SK-N-SH (cell line): ENCODE results near the gene METTL17. TPM values are rescaled to one million over a fixed set of nuclear protein-coding genes. Genes with fewer than 3 reads are reported as not detected.

Experiments used
- CTCF ChIA-PET: fragments of 300-600, 350-600 bp; formaldehyde crosslinking; extraction: SDS; loops from one replicate; lab custom pipeline; 2021; lab: Yijun Ruan, JAX
- POLR2A ChIA-PET: fragments of 350-600 bp; sonication (Branson Sonifier 250); formaldehyde crosslinking; extraction: SDS; loops from one replicate; lab custom pipeline; 2020; ENCODE audit warnings: antibody characterized with exemption, inconsistent platforms; lab: Yijun Ruan, JAX
- DNase-seq: peaks from one replicate; pipeline ENCODE4 v3.0.0; 2012
- H2AFZ ChIP-seq: fragments of 200-600 bp; sonication (generic); 2 replicates; pipeline ENCODE4 v1.8.1; 2016; ENCODE audit warnings: antibody characterized with exemption, mild to moderate bottlenecking, low read depth
- H3F3A ChIP-seq: fragments of 200-600 bp; sonication (generic); replicated peaks from 2 replicates; pipeline ENCODE3; 2016; ENCODE audit warnings: antibody characterized with exemption, mild to moderate bottlenecking; ENCODE audit not compliant: insufficient read depth
- H3K27ac ChIP-seq, 2 experiments: fragments of 200-500 bp in 1 of 2; fragments of 200-600 bp in 1 of 2; sonication (Bioruptor generic) in 1 of 2; sonication (generic), shearing (Covaris generic) in 1 of 2; 2 replicates each; pipeline versions ENCODE4 v1.5.1 to v1.6.1; 2014 to 2016; ENCODE audit warnings: low read depth in 2 of 2, inconsistent platforms in 1 of 2, low read length in 1 of 2, mild to moderate bottlenecking in 1 of 2, mixed read lengths in 1 of 2
- H3K27me3 ChIP-seq: fragments of 200-600 bp; sonication (generic), shearing (Covaris generic); 2 replicates; pipeline ENCODE4 v1.6.1; 2016; ENCODE audit warnings: mixed run types; ENCODE audit not compliant: insufficient read depth
- H3K36me3 ChIP-seq, 2 experiments: fragments of 200-500 bp in 1 of 2; fragments of 200-600 bp in 1 of 2; sonication (Bioruptor generic) in 1 of 2; sonication (generic) in 1 of 2; replicated peaks in 1 of 2; 2 replicates each; pipeline versions ENCODE3 to v1.5.1; 2014 to 2016; ENCODE audit warnings: low read length in 1 of 2, mild to moderate bottlenecking in 1 of 2; ENCODE audit not compliant: insufficient read depth in 2 of 2, control insufficient read depth in 1 of 2
- H3K4me1 ChIP-seq, 2 experiments: fragments of 200-500 bp in 1 of 2; fragments of 200-600 bp in 1 of 2; sonication (Bioruptor generic) in 1 of 2; sonication (generic), shearing (Covaris generic) in 1 of 2; 2 replicates each; pipeline versions ENCODE4 v1.5.1 to v1.6.1; 2014 to 2016; ENCODE audit warnings: low read depth in 1 of 2, low read length in 1 of 2, mixed run types in 1 of 2; ENCODE audit not compliant: insufficient read depth in 2 of 2, control insufficient read depth in 1 of 2
- H3K4me2 ChIP-seq: fragments of 200-600 bp; sonication (generic), shearing (Covaris generic); 2 replicates; pipeline ENCODE4 v1.6.1; 2017; ENCODE audit warnings: mixed run types
- H3K4me3 ChIP-seq, 2 experiments: fragments of 200-500 bp in 1 of 2; fragments of 200-600 bp in 1 of 2; sonication (Bioruptor generic) in 1 of 2; sonication (generic), shearing (Covaris generic) in 1 of 2; 2 replicates each; pipeline versions ENCODE4 v1.5.1 to v1.8.1; 2014 to 2016; ENCODE audit warnings: low read depth in 2 of 2, inconsistent platforms in 1 of 2, low read length in 1 of 2, mild to moderate bottlenecking in 1 of 2, mixed read lengths in 1 of 2, moderate library complexity in 1 of 2
- H3K79me2 ChIP-seq: fragments of 200-600 bp; sonication (generic); 2 replicates; pipeline ENCODE4 v1.8.1; 2017; ENCODE audit warnings: mild to moderate bottlenecking; ENCODE audit not compliant: insufficient read depth
- H3K9ac ChIP-seq: fragments of 200-600 bp; sonication (generic); 2 replicates; pipeline ENCODE4 v1.6.1; 2017; ENCODE audit warnings: mixed run types
- H3K9me2 ChIP-seq: fragments of 200-600 bp; sonication (generic); 2 replicates; pipeline ENCODE4 v1.6.1; 2017; ENCODE audit warnings: mixed run types
- H3K9me3 ChIP-seq: fragments of 200-600 bp; sonication (generic); 2 replicates; pipeline ENCODE4 v1.6.1; 2017; ENCODE audit warnings: mixed run types, mild to moderate bottlenecking, moderate library complexity
- H4K20me1 ChIP-seq: fragments of 200-600 bp; sonication (generic); 2 replicates; pipeline ENCODE4 v1.6.1; 2017; ENCODE audit warnings: mild to moderate bottlenecking, mixed run types; ENCODE audit not compliant: insufficient read depth
- CTCF ChIP-seq: fragments of 200-600 bp; sonication (generic); IDR thresholded peaks from 2 replicates; pipeline ENCODE4 v1.6.1; 2017; ENCODE audit warnings: antibody characterized with exemption, mild to moderate bottlenecking, moderate library complexity
- EP300 ChIP-seq, 2 experiments: IDR thresholded peaks; 2 replicates each; pipeline versions ENCODE4 v1.4.0 to v1.6.1; 2012; ENCODE audit warnings: borderline replicate concordance in 1 of 2, low read depth in 1 of 2, low read length in 1 of 2
- EZH2phosphoT487 ChIP-seq: fragments of 200-600 bp; sonication (generic); IDR thresholded peaks from 2 replicates; pipeline ENCODE4 v1.6.1; 2017; ENCODE audit warnings: low read depth, mixed run types, mild to moderate bottlenecking, antibody characterized with exemption, moderate library complexity, borderline replicate concordance
- FOSL2 ChIP-seq: IDR thresholded peaks from 2 replicates; pipeline ENCODE4 v1.4.0; 2012; ENCODE audit warnings: low read depth, mild to moderate bottlenecking, moderate library complexity, borderline replicate concordance
- GABPA ChIP-seq: IDR thresholded peaks from 2 replicates; pipeline ENCODE4 v1.4.0; 2012; ENCODE audit warnings: low read depth, mild to moderate bottlenecking
- GATA2 ChIP-seq: sonication (generic); formaldehyde crosslinking; IDR thresholded peaks from 2 replicates; pipeline ENCODE4 v1.5.0; 2020; ENCODE audit warnings: mild to moderate bottlenecking, missing genetic modification reagents
- IRF3 ChIP-seq: fragments of 150-350 bp; IDR thresholded peaks from 2 replicates; pipeline ENCODE4 v1.6.1; 2016; ENCODE audit warnings: mild to moderate bottlenecking, low read depth, low read length
- JUND ChIP-seq: IDR thresholded peaks from 2 replicates; pipeline ENCODE4 v1.4.0; 2012
- MAX ChIP-seq: IDR thresholded peaks from 2 replicates; pipeline ENCODE4 v1.4.0; 2012; ENCODE audit warnings: low read depth
- NFIC ChIP-seq: IDR thresholded peaks from 2 replicates; pipeline ENCODE4 v1.4.0; 2012; ENCODE audit warnings: borderline replicate concordance
- NRF1 ChIP-seq: IDR thresholded peaks from 2 replicates; pipeline ENCODE4 v1.6.1; 2012; ENCODE audit warnings: low read depth, mild to moderate bottlenecking, low read length
- RFX5 ChIP-seq: IDR thresholded peaks from 2 replicates; pipeline ENCODE4 v1.6.1; 2012; ENCODE audit warnings: mild to moderate bottlenecking, improper control_type of control experiment, low read length
- SIN3A ChIP-seq: IDR thresholded peaks from 2 replicates; pipeline ENCODE4 v1.6.1; 2012; ENCODE audit warnings: low read depth, mild to moderate bottlenecking, low read length, moderate library complexity, borderline replicate concordance
- SMC3 ChIP-seq: IDR thresholded peaks from 2 replicates; pipeline ENCODE4 v1.6.1; 2012; ENCODE audit warnings: low read depth, low read length, improper control_type of control experiment
- TEAD4 ChIP-seq: IDR thresholded peaks from 2 replicates; pipeline ENCODE4 v1.4.0; 2012; ENCODE audit warnings: mild to moderate bottlenecking, borderline replicate concordance; ENCODE audit not compliant: insufficient read depth
- USF2 ChIP-seq: fragments of 150-350 bp; IDR thresholded peaks from 2 replicates; pipeline ENCODE4 v1.6.1; 2017; ENCODE audit warnings: antibody characterized with exemption, low read length, low read depth, borderline replicate concordance
- YY1 ChIP-seq: IDR thresholded peaks from 2 replicates; pipeline ENCODE4 v1.4.0; 2012; ENCODE audit warnings: low read depth, mild to moderate bottlenecking
- WGBS: methylation state at CpG from one replicate; pipeline ENCODE4 v1.1.6; 2017; ENCODE audit warnings: low lambda C conversion rate; 5-methylcytosine and 5-hydroxymethylcytosine counted together
- polyA plus RNA-seq, 3 experiments: library from polyadenylated mRNA; depleted of rRNA; stranded (reverse); fragments of >200 nt; gene quantifications; 2 replicates each; pipeline ENCODE4 v1.2.3, GENCODE V29; 2012

METTL17 gene
- polyA plus RNA-seq, 1 of the 3 experiments (the other 2 are of a cell fraction): 104 TPM

GRCh38 chr14:20971705-20972021 lies 18.1 kb upstream of the METTL17 start:
- ChIA-PET POLR2A (no interaction called here), CTCF (interaction anchor here (1.0 to 4.2 kb wide), 39 partner anchors 9 to 372 kb away, joined by 3 to 79 read pairs (median 6); partner anchors contain the start of genes RNASE2 and SLC39A2)
- peaks cover 6% of the 10 kb centered on the region; the same call in 1 of the 2 replicates for H3K27me3 ChIP-seq
- H3K36me3 ChIP-seq: no peaks in the 10 kb centered on the region
- H3K4me2 ChIP-seq: peak overlapping the region; percentile 89
- TF ChIP-seq EP300 (IDR thresholded peaks at IDR 0.05; ENCODE audit: borderline replicate concordance in 1 of 2, low read depth in 1 of 2, low read length in 1 of 2) (no peak), FOSL2 (no peak), GABPA (no peak), SMC3 (no peak), CTCF (no peak), SIN3A (no peak)
- no peak for DNase-seq
- no peaks in the 10 kb centered on the region for H3K9me2 ChIP-seq
- no peaks in the 10 kb centered on the region for H4K20me1 ChIP-seq
- peak overlapping the region; percentile 59 to 68 for H3K4me3 ChIP-seq
- H3K9me3 ChIP-seq: no peaks in the 10 kb centered on the region
- H3F3A ChIP-seq: peaks cover 3% of the 10 kb centered on the region
- H3K27ac ChIP-seq: no peak overlapping the region
- H2AFZ ChIP-seq: peak overlapping the region; percentile 88
- H3K79me2 ChIP-seq: no peaks in the 10 kb centered on the region
- H3K9ac ChIP-seq: no peak overlapping the region
- H3K4me1 ChIP-seq: peaks cover 0 to 3% of the 10 kb centered on the region in 2 experiments; a peak in 1 of 4 replicates
- WGBS: 13% methylated on average over 7 of the region's 8 CpGs

GRCh38 chr14:20973501-20973900 lies 16.3 kb upstream of the METTL17 start:
- H4K20me1 ChIP-seq: no peaks in the 10 kb centered on the region
- no peaks in the 10 kb centered on the region for H3K27me3 ChIP-seq
- ChIA-PET CTCF (interaction anchor here (1.3 to 4.2 kb wide), 4 partner anchors 8 to 131 kb away, joined by 4 to 79 read pairs (median 26); no protein-coding TSS in a partner anchor), POLR2A (no interaction called here)
- H3F3A ChIP-seq: peaks cover 3% of the 10 kb centered on the region
- H3K4me3 ChIP-seq: no peak overlapping the region
- peaks cover 0 to 3% of the 10 kb centered on the region in 2 experiments; a peak in 1 of 4 replicates for H3K4me1 ChIP-seq
- H2AFZ ChIP-seq: no peak overlapping the region
- no peaks in the 10 kb centered on the region for H3K79me2 ChIP-seq
- H3K9ac ChIP-seq: no peak overlapping the region
- no peaks in the 10 kb centered on the region for H3K9me3 ChIP-seq
- 89% methylated on average over 3 of the region's 3 CpGs for WGBS
- H3K36me3 ChIP-seq: no peaks in the 10 kb centered on the region
- no peak for DNase-seq
- TF ChIP-seq IRF3 (no peak), CTCF (no peak), SIN3A (no peak), GATA2 (CRISPR knock-in tag) (no peak), NFIC (no peak), TEAD4 (no peak), MAX (no peak), EZH2phosphoT487 (no peak), GABPA (no peak), NRF1 (no peak), SMC3 (no peak), YY1 (no peak), USF2 (no peak), FOSL2 (no peak), RFX5 (no peak), JUND (no peak), EP300 (IDR thresholded peaks at IDR 0.05; ENCODE audit: borderline replicate concordance in 1 of 2, low read depth in 1 of 2, low read length in 1 of 2) (no peak)
- H3K4me2 ChIP-seq: no peak overlapping the region
- no peaks in the 10 kb centered on the region for H3K9me2 ChIP-seq
- H3K27ac ChIP-seq: no peak overlapping the region
